GM12864 (cell line): ENCODE data around the gene TOGARAM2.

Experiments
- DNase-seq: peaks from one replicate; pipeline ENCODE4 v3.0.0-alpha.2; 2011; ENCODE audit warnings: low read depth
- H3K4me3 ChIP-seq: 2 replicates; pipeline ENCODE4 v1.5.1; 2011; ENCODE audit warnings: mild to moderate bottlenecking, low read depth, low read length, control low read depth
- TF ChIP-seq, protein P1 (sequence below): IDR thresholded peaks from 2 replicates; pipeline ENCODE4 v1.5.1; 2011; ENCODE audit warnings: low read depth, mild to moderate bottlenecking, moderate library complexity, low read length, control low read depth, inconsistent platforms; ENCODE audit errors: missing control alignments

Gene TOGARAM2

GRCh38 chr2:29040552-29040951 is 59.5 kb downstream of the TOGARAM2 start:
- H3K4me3 ChIP-seq = no peak overlapping the region
- DNase-seq = no peak
- TF ChIP-seq, protein P1, sequence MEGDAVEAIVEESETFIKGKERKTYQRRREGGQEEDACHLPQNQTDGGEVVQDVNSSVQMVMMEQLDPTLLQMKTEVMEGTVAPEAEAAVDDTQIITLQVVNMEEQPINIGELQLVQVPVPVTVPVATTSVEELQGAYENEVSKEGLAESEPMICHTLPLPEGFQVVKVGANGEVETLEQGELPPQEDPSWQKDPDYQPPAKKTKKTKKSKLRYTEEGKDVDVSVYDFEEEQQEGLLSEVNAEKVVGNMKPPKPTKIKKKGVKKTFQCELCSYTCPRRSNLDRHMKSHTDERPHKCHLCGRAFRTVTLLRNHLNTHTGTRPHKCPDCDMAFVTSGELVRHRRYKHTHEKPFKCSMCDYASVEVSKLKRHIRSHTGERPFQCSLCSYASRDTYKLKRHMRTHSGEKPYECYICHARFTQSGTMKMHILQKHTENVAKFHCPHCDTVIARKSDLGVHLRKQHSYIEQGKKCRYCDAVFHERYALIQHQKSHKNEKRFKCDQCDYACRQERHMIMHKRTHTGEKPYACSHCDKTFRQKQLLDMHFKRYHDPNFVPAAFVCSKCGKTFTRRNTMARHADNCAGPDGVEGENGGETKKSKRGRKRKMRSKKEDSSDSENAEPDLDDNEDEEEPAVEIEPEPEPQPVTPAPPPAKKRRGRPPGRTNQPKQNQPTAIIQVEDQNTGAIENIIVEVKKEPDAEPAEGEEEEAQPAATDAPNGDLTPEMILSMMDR = no peak

DNA sequence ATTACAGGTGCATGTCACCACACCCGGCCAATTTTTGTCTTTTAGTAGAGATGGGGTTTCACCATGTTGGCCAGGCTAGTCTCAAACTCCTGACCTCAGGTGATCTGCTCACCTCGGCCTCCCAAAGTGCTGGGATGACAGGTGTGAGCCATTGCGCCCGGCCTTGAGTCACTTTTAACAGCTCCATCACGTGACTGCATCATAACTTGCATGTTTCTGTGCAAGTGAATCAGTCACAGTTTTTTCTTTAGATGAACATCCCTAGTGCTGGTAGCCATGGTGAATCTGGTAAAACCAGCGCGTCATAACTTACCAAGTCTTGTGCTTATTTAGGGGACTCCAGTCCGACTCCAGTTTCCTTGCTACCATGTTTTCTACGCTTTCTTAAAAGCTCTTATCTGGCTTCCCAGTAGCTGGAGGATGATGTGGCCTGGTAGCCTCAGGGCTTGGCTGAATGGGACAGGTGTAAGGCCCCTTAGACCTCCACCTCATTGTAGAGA is 60.1 kb downstream of the TOGARAM2 start:
- H3K4me3 ChIP-seq = no peak overlapping the region
- TF ChIP-seq, protein P1 = no peak
- DNase-seq = no peak

GRCh38 chr2:29042561-29043075 is 61.5 kb downstream of the TOGARAM2 start:
- no peak overlapping the region for H3K4me3 ChIP-seq
- TF ChIP-seq, protein P1 = no peak
- DNase-seq = no peak

GRCh38 chr2:29044459-29044858 is 63.4 kb downstream of the TOGARAM2 start:
- DNase-seq = no peak
- no peak overlapping the region for H3K4me3 ChIP-seq
- TF ChIP-seq, protein P1 = no peak

DNA sequence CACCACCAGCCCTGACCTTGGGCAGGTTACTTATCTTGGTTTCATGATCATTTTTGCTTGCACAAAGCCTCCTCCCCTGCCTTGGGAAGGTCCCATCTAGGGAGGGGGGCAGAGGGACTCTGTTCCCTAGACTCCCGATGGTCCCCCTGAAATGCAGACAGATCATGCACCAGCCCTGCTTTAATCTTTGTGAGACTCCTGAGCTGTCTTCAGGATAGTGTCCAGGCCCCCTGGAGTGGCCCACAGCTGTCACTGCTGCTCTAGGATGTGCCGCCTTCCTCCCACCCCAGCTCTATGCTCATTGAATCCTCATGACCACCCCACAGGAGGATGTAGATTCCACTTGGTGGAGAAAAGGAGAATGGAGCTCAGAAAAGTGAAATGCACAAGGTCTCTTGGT is 65.2 kb downstream of the TOGARAM2 start:
- TF ChIP-seq, protein P1 = no peak
- DNase-seq = no peak
- no peak overlapping the region for H3K4me3 ChIP-seq

DNA sequence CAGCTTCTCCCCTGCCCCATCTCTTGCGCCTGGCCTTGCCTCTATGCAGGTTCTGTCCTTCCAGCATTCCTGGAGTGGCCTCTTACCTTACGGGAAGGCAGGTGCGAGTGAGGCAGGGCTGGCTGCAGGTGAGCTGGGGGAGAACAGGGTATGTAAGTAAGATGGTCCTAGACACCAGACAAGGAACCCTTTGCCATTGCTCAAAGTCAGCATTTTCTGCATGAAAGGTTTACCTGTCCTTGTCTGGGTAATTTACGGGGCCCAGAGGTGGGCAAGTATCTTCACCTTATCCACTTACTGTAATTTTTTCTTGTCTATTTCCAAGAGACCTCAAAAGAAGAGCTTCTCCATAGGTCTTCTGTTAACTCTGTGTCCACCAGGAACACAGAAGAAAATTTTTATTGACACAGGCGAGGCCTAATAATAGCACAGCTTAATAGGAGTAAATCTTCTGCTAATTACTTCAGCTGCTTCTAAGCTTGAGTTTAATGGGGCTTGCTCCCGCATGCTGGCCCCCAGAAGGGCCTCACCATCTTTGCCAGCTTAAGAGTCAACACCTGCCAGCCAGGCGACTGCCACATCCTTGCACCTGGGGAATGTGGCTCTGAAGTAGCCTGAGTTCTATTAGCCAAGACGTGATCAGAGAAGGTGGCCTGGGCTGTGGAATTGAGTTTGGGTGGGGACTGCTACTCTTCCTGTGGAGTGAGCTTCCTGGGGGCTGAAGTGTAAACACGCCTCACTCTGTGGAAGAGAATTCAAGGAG is 66.2 kb downstream of the TOGARAM2 start:
- TF ChIP-seq, protein P1 = no peak
- H3K4me3 ChIP-seq = no peak overlapping the region
- DNase-seq = no peak
